ENCODE data around the gene CDK15. TPM values are rescaled to one million over a fixed set of nuclear protein-coding genes. Genes with fewer than 3 reads are reported as not detected.

CDK15 gene
- total RNA-seq, 1 donor from 2014 or later = 1.5 TPM

DNA sequence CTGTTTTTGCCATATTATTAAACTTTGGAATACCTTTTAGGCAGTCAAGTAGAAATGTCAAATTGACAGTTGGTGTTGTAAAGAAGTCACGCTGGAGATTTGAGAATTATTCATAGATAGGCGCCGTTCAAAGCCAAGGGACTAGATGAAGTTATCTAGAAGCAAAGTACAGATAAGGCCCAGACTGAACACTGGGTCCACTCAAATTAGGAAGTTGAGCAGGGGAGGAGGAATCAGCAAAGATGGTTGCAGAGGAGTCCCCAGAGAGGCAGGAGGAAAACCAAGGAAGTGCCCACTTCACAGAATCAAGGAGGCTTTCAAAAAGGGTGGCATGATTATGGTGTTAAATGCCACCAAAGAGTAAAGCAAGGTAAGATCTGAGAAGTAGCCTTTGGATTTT, 16.0 kb upstream of the CDK15 start:
- H3K27ac ChIP-seq = no peak overlapping the region
- intact Hi-C loops (cut with DNase I) = no loop called here
- DNase-seq (ENCODE audit: low spot score in 2 of 2) = no peak
- H3K4me3 ChIP-seq = no peak overlapping the region
- TF ChIP-seq, protein P1, sequence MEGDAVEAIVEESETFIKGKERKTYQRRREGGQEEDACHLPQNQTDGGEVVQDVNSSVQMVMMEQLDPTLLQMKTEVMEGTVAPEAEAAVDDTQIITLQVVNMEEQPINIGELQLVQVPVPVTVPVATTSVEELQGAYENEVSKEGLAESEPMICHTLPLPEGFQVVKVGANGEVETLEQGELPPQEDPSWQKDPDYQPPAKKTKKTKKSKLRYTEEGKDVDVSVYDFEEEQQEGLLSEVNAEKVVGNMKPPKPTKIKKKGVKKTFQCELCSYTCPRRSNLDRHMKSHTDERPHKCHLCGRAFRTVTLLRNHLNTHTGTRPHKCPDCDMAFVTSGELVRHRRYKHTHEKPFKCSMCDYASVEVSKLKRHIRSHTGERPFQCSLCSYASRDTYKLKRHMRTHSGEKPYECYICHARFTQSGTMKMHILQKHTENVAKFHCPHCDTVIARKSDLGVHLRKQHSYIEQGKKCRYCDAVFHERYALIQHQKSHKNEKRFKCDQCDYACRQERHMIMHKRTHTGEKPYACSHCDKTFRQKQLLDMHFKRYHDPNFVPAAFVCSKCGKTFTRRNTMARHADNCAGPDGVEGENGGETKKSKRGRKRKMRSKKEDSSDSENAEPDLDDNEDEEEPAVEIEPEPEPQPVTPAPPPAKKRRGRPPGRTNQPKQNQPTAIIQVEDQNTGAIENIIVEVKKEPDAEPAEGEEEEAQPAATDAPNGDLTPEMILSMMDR (IDR thresholded peaks at IDR 0.05) = no peak
- no peaks in the 10 kb centered on the region for H3K27me3 ChIP-seq
- H3K36me3 ChIP-seq = no peaks in the 10 kb centered on the region
- no peaks in the 10 kb centered on the region for H3K9me3 ChIP-seq
- peaks cover 0 to 3% of the 10 kb centered on the region in 2 donors for H3K4me1 ChIP-seq

DNA sequence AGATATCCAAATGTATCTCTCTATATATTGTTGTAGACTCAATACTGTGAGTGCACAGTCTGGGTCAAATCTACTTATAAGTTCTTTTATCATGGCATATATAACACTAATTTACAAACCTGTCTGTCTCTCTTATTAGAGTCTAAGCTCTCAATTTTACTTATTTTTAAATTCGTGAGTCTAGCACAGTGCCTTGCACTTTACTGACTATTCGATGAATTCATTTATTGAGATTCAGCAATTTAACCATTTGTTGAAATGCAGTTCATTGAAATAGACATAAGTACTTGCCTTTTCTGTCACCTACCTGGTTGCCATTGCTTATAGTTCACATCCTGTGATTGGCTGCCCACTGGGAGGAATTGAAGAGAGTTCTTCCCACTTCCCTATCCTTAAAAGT, 15.3 kb upstream of the CDK15 start:
- H3K36me3 ChIP-seq = no peaks in the 10 kb centered on the region
- H3K9me3 ChIP-seq = no peaks in the 10 kb centered on the region
- TF ChIP-seq, protein P1 (IDR thresholded peaks at IDR 0.05) = no peak
- no peak for DNase-seq (ENCODE audit: low spot score in 2 of 2)
- H3K4me3 ChIP-seq = no peak overlapping the region
- peaks cover 0 to 3% of the 10 kb centered on the region in 2 donors for H3K4me1 ChIP-seq
- H3K27me3 ChIP-seq = no peaks in the 10 kb centered on the region
- no peak overlapping the region for H3K27ac ChIP-seq
- intact Hi-C loops (cut with DNase I) = no loop called here

DNA sequence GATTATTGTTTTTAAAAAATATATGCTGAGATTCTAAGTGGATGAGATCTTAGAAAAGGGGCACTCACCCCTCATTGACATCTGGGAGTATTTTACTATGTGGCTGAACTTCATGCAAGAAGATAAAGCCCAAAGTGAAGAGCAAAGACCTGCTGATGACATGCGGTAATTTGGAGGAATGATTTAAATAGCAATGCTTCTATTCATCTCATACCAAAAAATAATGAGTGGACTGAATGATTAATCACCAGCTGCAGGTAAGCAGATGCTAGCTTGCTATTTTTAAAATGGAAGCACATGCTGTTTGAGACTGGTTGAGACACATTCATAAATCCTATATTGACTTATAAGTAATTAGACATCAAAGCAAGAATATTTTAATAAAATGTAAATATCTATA, 12.7 kb upstream of the CDK15 start:
- intact Hi-C loops (cut with DNase I) = no loop called here
- Histone ChIP-seq H3K27me3 (no peaks in the 10 kb centered on the region), H3K36me3 (no peaks in the 10 kb centered on the region), H3K27ac (no peak overlapping the region), H3K4me3 (no peak overlapping the region), H3K4me1 (peaks cover 4 to 13% of the 10 kb centered on the region in 2 donors), H3K9me3 (no peaks in the 10 kb centered on the region)
- DNase-seq (ENCODE audit: low spot score in 2 of 2) = no peak
- TF ChIP-seq, protein P1 (IDR thresholded peaks at IDR 0.05) = no peak

DNA sequence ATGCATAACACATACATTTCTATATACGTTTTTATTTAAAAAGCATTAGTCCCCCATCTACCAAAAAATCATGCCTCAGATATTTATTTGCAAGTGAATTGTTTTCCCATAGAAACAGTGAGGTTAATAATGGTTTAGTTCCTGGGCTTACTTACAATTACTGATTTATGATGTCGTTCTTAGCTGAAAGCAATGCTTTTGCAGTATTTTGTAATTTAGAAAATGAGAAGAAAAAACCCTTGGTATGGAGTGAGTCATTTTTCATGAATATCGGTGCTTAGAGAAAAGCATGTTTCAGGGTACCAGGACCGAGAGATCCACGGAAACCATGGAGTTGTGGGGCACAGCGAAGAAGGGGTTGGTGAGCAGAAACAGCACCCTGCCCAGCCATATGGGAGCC, 12.0 kb upstream of the CDK15 start:
- H3K4me3 ChIP-seq = no peak overlapping the region
- no peak overlapping the region for H3K27ac ChIP-seq
- TF ChIP-seq, protein P1 (IDR thresholded peaks at IDR 0.05) = no peak
- no peak for DNase-seq (ENCODE audit: low spot score in 2 of 2)
- H3K4me1 ChIP-seq = peaks cover 4 to 17% of the 10 kb centered on the region in 2 donors
- intact Hi-C loops (cut with DNase I) = no loop called here
- no peaks in the 10 kb centered on the region for H3K36me3 ChIP-seq
- H3K27me3 ChIP-seq = no peaks in the 10 kb centered on the region
- no peaks in the 10 kb centered on the region for H3K9me3 ChIP-seq

DNA sequence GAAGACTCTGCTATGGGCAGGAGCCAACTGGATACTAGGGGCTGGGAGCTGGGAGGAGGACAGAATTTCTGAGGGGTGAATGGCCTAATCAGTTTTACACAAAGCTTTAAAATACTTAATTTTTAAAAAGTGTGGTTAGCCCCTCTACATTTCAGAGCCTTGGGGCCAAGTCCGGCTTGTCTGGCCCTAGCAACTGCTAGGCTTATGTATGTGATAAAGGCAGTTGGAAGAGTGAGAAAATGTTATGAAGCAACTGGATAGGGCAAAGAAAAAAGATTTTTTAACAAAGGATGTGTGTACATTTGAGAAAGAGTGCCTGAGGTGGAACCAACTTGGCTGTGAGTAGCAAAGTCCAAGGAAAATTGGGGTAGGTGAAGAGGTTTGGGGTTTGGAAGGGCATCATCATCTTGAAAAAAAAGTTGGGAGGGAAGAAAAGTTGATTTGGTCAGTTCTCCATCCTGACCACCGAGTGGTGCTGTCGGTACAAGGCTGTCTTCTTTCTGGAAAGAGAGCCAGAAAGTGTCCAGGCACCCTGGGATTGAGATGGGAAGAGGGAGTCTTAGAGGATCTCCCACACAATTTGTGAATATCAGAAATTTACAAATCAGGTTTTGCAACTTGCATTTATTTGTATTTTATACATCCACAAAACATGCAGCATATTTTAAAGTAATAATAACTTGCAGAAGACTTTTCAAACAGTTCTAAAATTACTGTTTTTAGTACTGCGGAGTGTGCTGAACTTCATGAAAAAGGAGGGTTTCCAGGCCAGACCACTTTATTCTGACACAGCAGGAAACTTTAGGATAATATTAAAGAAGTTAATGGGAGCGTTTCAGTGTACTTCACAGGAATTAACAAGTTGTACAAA, 10.5 kb upstream of the CDK15 start:
- no peaks in the 10 kb centered on the region for H3K36me3 ChIP-seq
- H3K27ac ChIP-seq = peak overlapping the region; percentile 81 to 86
- DNase-seq (ENCODE audit: low spot score in 2 of 2) = no peak
- no peak overlapping the region for H3K4me3 ChIP-seq
- H3K27me3 ChIP-seq = no peaks in the 10 kb centered on the region
- intact Hi-C loops (cut with DNase I) = loop anchor here (1.0 to 2.0 kb wide), 2 partner anchors 63 to 382 kb away; no protein-coding TSS in a partner anchor
- H3K9me3 ChIP-seq = no peaks in the 10 kb centered on the region
- H3K4me1 ChIP-seq = peaks cover 4 to 17% of the 10 kb centered on the region in 2 donors
- TF ChIP-seq, protein P1 (IDR thresholded peaks at IDR 0.05) = peak; percentile 58 to 86 (median 65)

Measured in ascending aorta (tissue), 2 donors.